Small intestine (tissue), 7 donors: ENCODE measurements around the gene FAM98C. TPM values are rescaled to one million over a fixed set of nuclear protein-coding genes. Genes with fewer than 3 reads are reported as not detected.

ENCODE experiments used
- DNase-seq, 2 donors: peaks; one replicate each; pipeline versions ENCODE4 v3.0.0 to v3.0.0-alpha.2; 2013
- FAIRE-seq: peaks from 2 replicates; lab custom pipeline; 2012; peaks lifted over from hg19 to GRCh38; lab: Jason Lieb, UNC
- H3K27ac ChIP-seq, 3 donors: one replicate each; pipeline ENCODE4 v1.5.1; 2013; ENCODE audit warnings: low read length in 2 of 3, mild to moderate bottlenecking in 2 of 3, control low read depth in 1 of 3, inconsistent platforms in 1 of 3, low read depth in 1 of 3, moderate library complexity in 1 of 3
- H3K27me3 ChIP-seq, 3 donors: one replicate each; pipeline ENCODE4 v1.6.1; 2013; ENCODE audit warnings: low read length in 3 of 3, inconsistent platforms in 1 of 3; ENCODE audit not compliant: control insufficient read depth in 3 of 3, insufficient read depth in 3 of 3
- H3K36me3 ChIP-seq, 3 donors: one replicate each; pipeline ENCODE4 v1.6.1; 2013; ENCODE audit warnings: low read length in 3 of 3, inconsistent platforms in 1 of 3, low read depth in 1 of 3, mild to moderate bottlenecking in 1 of 3, moderate library complexity in 1 of 3; ENCODE audit not compliant: control insufficient read depth in 3 of 3, insufficient read depth in 2 of 3
- H3K4me1 ChIP-seq, 3 donors: one replicate each; pipeline ENCODE4 v1.6.1; 2013; ENCODE audit warnings: low read length in 2 of 3, inconsistent platforms in 1 of 3, low read depth in 1 of 3, mild to moderate bottlenecking in 1 of 3, moderate library complexity in 1 of 3; ENCODE audit not compliant: control insufficient read depth in 3 of 3, insufficient read depth in 2 of 3
- H3K4me3 ChIP-seq, 3 donors: one replicate each; pipeline ENCODE4 v1.5.1; 2013; ENCODE audit warnings: low read length in 3 of 3, control low read depth in 1 of 3, inconsistent platforms in 1 of 3, low read depth in 1 of 3, mild to moderate bottlenecking in 1 of 3, moderate library complexity in 1 of 3
- H3K9me3 ChIP-seq, 2 donors: one replicate each; pipeline ENCODE4 v1.6.1; 2013; ENCODE audit warnings: low read depth in 1 of 2, low read length in 1 of 2; ENCODE audit not compliant: control insufficient read depth in 2 of 2, insufficient read depth in 1 of 2
- whole genome bisulfite sequencing, 3 donors: extraction: QIAGEN DNeasy Blood & Tissue Kit; methylation state at CpG; one replicate each; pipeline ENCODE4 v1.1.7; 2013; 5-methylcytosine and 5-hydroxymethylcytosine counted together
- polyA plus RNA-seq, 4 donors: library from polyadenylated mRNA; stranded (reverse) in 3 of 4; unstranded in 1 of 4; fragments of 200-250 nt in 3 of 4; fragments of 120-200 nt in 1 of 4; gene quantifications; one replicate each; pipeline versions ENCODE4 v1.2.1 to v1.2.3, GENCODE V29; 2013
- donor health status: healthy with polysubstance abuse.
- donor health status: control.
- donor health status: control.
- donor health status: Bipolar disorder and iron deficiency.
- donor health status: healthy.

Gene FAM98C
- polyA plus RNA-seq, 4 donors = 23.6 to 47.2 (median 38.6) TPM

DNA sequence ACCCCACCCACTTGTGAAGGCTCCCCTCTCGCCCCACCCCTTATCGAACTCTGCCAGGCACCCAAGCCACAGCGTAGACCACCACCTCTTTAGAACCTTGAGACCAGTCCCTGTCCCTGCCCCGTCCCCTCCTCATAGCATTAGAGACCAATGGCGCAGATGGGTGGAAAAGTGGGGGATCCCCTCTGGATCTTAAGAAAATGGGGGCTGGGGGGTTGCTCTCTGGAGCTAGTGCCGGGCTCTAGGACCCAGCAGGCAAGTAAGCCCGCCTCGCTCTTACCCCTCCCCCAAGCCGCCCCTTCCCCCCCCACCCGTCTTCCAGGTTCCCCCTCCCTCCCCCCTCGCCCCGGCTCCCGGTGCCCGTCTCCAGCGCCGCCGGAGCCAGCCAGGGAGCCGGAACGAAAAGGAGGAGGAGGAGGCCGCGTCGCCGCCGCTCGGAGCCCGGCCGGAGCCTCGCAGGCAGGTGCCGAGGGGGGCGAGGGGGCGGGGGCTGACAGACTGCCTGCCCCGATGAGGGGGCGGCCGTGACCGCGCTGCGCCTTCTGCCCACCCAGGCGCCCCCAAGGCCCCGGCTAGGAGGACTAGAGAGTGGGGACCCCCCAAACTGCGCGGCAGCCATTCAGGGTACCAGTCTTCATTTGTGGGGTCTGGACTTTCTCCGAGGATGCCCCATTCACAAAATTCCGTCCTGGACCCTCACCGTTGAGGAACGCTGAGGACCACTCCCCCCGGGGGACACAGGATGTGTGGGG is 14.4 kb upstream of the FAM98C start, which contains the start of gene SPRED3:
SPRED3 (plus strand) TSS at position 349 of the 752 bp plus-strand sequence. CDS start 1,606 bp downstream, outside the sequence.
- peak within 1 kb of the TSS; percentile 31 to 64 (median 42) for H3K4me3 ChIP-seq
- peak in 1 of 2 donors; percentile 21 for DNase-seq

DNA sequence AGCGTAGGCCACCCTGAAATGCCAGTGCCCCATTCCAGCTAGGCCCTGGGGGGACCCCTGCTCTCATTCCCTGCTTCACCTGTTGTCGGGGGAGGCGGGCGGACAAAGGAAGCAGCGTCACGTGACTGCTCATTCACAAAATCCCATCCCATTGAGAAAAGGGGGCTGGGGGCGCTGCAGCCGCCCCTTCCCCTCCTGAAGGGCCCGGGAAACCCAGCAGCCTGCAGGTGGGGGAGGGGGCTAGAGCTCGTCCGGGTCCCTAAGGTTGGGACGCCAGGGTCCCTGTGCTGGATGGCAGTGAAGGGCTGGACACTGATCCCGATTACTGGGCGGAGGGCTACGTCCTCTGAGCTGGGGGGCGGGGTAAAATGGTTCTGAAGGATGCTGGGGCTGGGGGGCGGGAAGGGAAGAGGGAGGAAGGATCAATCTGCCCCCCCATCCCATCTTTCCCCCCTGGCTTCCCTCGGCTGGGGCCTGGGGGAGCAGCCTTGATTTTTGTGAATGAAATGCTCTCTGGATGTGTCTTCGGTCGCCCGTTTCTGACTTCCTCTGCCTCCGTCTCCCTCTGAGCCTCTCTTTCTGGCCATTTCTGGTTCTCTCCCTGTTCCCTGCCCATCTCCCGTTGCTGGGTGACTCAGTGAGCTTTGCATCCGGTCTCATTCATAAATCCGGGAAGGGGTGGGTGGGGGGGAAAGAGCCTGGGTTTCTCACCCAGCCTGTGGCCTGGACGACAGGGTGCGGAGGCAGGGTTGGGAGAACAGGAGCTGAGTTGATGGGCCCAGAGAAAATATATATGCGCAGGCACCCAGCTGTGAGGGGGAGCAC is 13.6 kb upstream of the FAM98C start:
- peaks cover 0 to 54% (median 2%) of the 10 kb centered on the region in 3 donors for H3K27me3 ChIP-seq
- DNase-seq = peak in 1 of 2 donors; percentile 20
- no peak for FAIRE-seq
- 7 to 8% (median 7%) methylated on average over 25 to 28 of the region's 28 CpGs for WGBS, 3 donors
- peak overlapping the region in 2 of 3 donors; percentile 42 to 64 for H3K4me3 ChIP-seq
- H3K36me3 ChIP-seq = peaks cover 0 to 17% (median 0%) of the 10 kb centered on the region in 3 donors
- H3K9me3 ChIP-seq = no peaks in the 10 kb centered on the region
- H3K27ac ChIP-seq = peak overlapping the region; percentile 15 to 88 (median 39)
- H3K4me1 ChIP-seq = peaks cover 2 to 53% (median 12%) of the 10 kb centered on the region in 3 donors

More for the DNA sequence above, 14.4 kb upstream of the FAM98C start, which contains the start of gene SPRED3:
- no peaks in the 10 kb centered on the region for H3K9me3 ChIP-seq
- WGBS, 3 donors = 1% methylated on average over 11 to 42 of the region's 46 CpGs
- H3K27ac ChIP-seq = peak within 1 kb of the TSS; percentile 73 to 89 (median 88)
- H3K36me3 ChIP-seq = peaks cover 0 to 25% (median 3%) of the 10 kb centered on the region in 3 donors
- FAIRE-seq = no peak
- peaks cover 0 to 54% (median 0%) of the 10 kb centered on the region in 3 donors for H3K27me3 ChIP-seq
- H3K4me1 ChIP-seq = peaks cover 2 to 46% (median 12%) of the 10 kb centered on the region in 3 donors

DNA sequence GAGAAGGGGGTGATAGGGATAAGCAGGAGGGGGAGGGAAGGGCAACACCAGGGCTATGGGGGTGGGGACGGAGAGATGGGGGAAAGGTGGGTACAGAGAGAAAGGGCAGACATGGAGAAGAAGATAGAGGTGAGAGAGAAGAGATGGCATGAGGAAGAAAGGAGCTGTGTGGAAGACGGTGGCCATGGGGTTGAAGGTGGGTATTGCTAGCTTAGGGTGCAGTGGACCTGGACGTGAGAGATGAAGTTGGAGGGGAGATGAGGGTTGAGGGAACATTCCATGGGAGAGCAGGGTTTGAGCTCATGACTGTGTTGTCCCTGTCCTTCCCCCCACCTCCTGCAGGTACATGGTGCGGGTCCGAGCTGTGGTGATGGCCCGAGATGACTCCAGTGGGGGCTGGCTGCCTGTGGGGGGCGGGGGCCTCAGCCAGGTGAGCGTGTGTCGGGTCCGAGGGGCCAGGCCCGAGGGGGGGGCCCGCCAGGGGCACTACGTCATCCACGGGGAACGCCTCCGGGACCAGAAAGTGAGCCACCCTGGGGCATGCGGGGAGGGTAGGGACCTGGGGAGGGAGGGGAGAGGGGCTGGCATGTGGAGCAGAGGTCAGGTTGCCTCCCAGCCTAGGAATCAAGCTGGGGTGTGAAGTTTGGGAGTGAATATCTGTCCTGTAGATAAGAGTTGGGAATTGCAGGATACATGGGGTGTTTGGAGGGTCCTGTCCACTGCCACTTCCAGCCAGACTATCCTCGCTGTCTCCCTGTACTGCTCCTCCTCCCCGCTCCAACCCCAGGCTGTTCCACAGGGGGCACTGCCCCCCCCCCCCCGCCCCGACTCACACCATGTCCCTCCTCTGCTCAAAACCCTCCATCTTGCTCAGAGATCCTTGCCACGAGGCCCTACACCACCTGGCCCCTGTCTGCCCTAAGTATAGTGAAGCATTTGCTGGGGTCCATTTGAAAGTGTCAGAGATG is 12.7 kb upstream of the FAM98C start:
- Histone ChIP-seq H3K27me3 (peaks cover 0 to 59% (median 8%) of the 10 kb centered on the region in 3 donors), H3K36me3 (peaks cover 0 to 8% (median 0%) of the 10 kb centered on the region in 3 donors), H3K27ac (no peak overlapping the region), H3K9me3 (no peaks in the 10 kb centered on the region), H3K4me1 (peaks cover 2 to 61% (median 12%) of the 10 kb centered on the region in 3 donors), H3K4me3 (peak overlapping the region in 1 of 3 donors; percentile 64)
- FAIRE-seq (no peak), DNase-seq (no peak)
- 42 to 57% (median 46%) methylated on average over 19 to 22 of the region's 22 CpGs for WGBS, 3 donors

GRCh38 chr19:38391911-38392464 is 10.9 kb upstream of the FAM98C start:
- no peaks in the 10 kb centered on the region for H3K36me3 ChIP-seq
- H3K27ac ChIP-seq = peak overlapping the region in 1 of 3 donors; percentile 8
- 61 to 68% (median 63%) methylated on average over 8 of the region's 8 CpGs for WGBS, 3 donors
- FAIRE-seq (no peak), DNase-seq (no peak)
- H3K9me3 ChIP-seq = no peaks in the 10 kb centered on the region
- H3K4me3 ChIP-seq = no peak overlapping the region
- H3K27me3 ChIP-seq = peaks cover 2 to 54% (median 10%) of the 10 kb centered on the region in 3 donors
- H3K4me1 ChIP-seq = peaks cover 0 to 54% (median 9%) of the 10 kb centered on the region in 3 donors

DNA sequence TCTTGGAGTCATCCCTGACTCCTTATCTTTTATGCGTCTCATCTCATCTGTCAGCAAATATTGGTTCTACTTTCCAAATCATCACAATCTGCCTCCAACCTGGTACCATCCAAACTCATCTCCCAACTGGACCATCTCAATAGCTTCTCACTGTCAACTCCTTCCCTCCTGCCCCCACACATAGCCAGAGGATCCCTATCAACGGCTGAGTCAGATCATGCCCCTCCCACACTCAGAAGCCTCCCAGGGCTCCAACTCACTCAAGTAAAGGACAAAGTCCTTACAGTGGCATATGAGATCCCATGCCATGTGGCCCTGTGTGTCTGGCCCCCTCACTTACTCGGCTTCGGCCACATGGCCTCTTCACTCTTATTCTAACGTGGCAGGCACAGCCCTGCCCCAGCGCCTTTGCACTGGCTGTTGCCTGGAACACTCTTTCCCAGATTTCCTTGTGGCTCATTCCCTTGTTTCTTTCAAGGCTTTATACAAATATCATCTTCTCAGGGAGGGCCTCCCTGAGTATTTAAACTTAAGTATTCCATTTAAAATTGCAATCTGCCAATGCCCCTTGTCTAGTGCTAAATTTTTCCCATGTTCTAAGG is 10.1 kb upstream of the FAM98C start:
- Histone ChIP-seq H3K4me1 (peaks cover 0 to 46% (median 9%) of the 10 kb centered on the region in 3 donors), H3K36me3 (no peaks in the 10 kb centered on the region), H3K27me3 (peaks cover 2 to 55% (median 12%) of the 10 kb centered on the region in 3 donors), H3K9me3 (no peaks in the 10 kb centered on the region), H3K27ac (peak overlapping the region in 1 of 3 donors; percentile 66), H3K4me3 (no peak overlapping the region)
- FAIRE-seq (no peak), DNase-seq (peak; percentile 87 to 92)
- 32 to 57% (median 48%) methylated on average over 6 of the region's 6 CpGs for WGBS, 3 donors

DNA sequence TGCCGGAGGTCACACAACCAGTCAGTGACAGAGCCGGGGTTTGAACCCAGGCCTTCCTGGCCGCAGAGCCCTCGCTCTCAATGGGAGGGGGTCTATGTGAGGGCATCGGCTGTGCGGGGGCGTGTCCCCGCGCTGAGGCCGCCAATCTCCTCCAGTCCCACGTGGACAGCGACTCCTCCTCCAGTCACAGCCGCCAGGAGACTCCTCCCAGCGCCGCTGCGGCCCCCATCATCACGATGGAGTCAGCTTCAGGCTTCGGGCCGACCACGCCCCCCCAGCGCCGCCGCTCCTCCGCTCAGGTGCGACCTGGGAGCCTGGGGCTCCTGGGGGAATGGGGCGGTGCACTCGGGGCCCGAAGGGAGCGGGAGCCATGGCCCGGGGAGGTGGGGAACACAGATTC is 8.4 kb upstream of the FAM98C start:
- no peaks in the 10 kb centered on the region for H3K36me3 ChIP-seq
- H3K27me3 ChIP-seq = peaks cover 2 to 48% (median 12%) of the 10 kb centered on the region in 3 donors
- WGBS, 3 donors = 6% methylated on average over 30 of the region's 30 CpGs
- H3K27ac ChIP-seq = peak overlapping the region in 1 of 3 donors; percentile 39
- H3K4me1 ChIP-seq = peaks cover 0 to 34% (median 0%) of the 10 kb centered on the region in 3 donors
- H3K4me3 ChIP-seq = peak overlapping the region in 1 of 3 donors; percentile 17
- FAIRE-seq (no peak), DNase-seq (peak; percentile 38 to 89)
- H3K9me3 ChIP-seq = no peaks in the 10 kb centered on the region
